ENCODE data around the gene STRIP1. TPM values are rescaled to one million over a fixed set of nuclear protein-coding genes. Genes with fewer than 3 reads are reported as not detected.
A peak's percentile ranks its signal among the peaks of the same experiment; 100 is the strongest.

Gene STRIP1
- total and polyA plus RNA-seq, 10 of the 15 experiments (the other 5 are each of a cell fraction or from before 2014, with no cell fraction given): 6.3 to 26.6 (median 18.0) TPM

GRCh38 chr1:110034451-110035235 is at the start of gene STRIP1 (continued):
- TF ChIP-seq, protein P1, sequence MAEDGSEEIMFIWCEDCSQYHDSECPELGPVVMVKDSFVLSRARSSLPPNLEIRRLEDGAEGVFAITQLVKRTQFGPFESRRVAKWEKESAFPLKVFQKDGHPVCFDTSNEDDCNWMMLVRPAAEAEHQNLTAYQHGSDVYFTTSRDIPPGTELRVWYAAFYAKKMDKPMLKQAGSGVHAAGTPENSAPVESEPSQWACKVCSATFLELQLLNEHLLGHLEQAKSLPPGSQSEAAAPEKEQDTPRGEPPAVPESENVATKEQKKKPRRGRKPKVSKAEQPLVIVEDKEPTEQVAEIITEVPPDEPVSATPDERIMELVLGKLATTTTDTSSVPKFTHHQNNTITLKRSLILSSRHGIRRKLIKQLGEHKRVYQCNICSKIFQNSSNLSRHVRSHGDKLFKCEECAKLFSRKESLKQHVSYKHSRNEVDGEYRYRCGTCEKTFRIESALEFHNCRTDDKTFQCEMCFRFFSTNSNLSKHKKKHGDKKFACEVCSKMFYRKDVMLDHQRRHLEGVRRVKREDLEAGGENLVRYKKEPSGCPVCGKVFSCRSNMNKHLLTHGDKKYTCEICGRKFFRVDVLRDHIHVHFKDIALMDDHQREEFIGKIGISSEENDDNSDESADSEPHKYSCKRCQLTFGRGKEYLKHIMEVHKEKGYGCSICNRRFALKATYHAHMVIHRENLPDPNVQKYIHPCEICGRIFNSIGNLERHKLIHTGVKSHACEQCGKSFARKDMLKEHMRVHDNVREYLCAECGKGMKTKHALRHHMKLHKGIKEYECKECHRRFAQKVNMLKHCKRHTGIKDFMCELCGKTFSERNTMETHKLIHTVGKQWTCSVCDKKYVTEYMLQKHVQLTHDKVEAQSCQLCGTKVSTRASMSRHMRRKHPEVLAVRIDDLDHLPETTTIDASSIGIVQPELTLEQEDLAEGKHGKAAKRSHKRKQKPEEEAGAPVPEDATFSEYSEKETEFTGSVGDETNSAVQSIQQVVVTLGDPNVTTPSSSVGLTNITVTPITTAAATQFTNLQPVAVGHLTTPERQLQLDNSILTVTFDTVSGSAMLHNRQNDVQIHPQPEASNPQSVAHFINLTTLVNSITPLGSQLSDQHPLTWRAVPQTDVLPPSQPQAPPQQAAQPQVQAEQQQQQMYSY (CRISPR knock-in tag; IDR thresholded peaks at IDR 0.05): no peak
- TF ChIP-seq SMAD1 (IDR thresholded peaks at IDR 0.05; ENCODE audit: low read depth, partially characterized antibody): no peak
- peak; percentile 73; the same call in 1 of the 2 replicates for TF ChIP-seq LARP7 (IDR thresholded peaks at IDR 0.05)
- TF ChIP-seq, protein P2, sequence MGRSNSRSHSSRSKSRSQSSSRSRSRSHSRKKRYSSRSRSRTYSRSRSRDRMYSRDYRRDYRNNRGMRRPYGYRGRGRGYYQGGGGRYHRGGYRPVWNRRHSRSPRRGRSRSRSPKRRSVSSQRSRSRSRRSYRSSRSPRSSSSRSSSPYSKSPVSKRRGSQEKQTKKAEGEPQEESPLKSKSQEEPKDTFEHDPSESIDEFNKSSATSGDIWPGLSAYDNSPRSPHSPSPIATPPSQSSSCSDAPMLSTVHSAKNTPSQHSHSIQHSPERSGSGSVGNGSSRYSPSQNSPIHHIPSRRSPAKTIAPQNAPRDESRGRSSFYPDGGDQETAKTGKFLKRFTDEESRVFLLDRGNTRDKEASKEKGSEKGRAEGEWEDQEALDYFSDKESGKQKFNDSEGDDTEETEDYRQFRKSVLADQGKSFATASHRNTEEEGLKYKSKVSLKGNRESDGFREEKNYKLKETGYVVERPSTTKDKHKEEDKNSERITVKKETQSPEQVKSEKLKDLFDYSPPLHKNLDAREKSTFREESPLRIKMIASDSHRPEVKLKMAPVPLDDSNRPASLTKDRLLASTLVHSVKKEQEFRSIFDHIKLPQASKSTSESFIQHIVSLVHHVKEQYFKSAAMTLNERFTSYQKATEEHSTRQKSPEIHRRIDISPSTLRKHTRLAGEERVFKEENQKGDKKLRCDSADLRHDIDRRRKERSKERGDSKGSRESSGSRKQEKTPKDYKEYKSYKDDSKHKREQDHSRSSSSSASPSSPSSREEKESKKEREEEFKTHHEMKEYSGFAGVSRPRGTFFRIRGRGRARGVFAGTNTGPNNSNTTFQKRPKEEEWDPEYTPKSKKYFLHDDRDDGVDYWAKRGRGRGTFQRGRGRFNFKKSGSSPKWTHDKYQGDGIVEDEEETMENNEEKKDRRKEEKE (IDR thresholded peaks at IDR 0.05): no peak
- no peak for TF ChIP-seq USF1 (IDR thresholded peaks at IDR 0.05; ENCODE audit: borderline replicate concordance, extremely low read length, insufficient read depth, low read depth, low read length)
- TF ChIP-seq SUZ12 (IDR thresholded peaks at IDR 0.05; ENCODE audit: unreplicated experiment): no peak
- TF ChIP-seq KDM1A (IDR thresholded peaks at IDR 0.05; ENCODE audit: borderline replicate concordance): no peak
